IMR-90 (cell line): ENCODE results near the gene TRIP11. TPM values are rescaled to one million over a fixed set of nuclear protein-coding genes. Genes with fewer than 3 reads are reported as not detected.

Source experiments
- ATAC-seq: fragments of 200-7000 bp; cut with Tn5 transposase; 2 replicates; pipeline ENCODE4 v1.9.1; 2020; ENCODE audit warnings: low read depth, mild to moderate bottlenecking, moderate library complexity
- BruUV-seq: library from RNA; stranded (reverse); fragments of 400-500 nt; replicated peaks from 2 replicates; lab custom pipeline; 2021; lab: Mats Ljungman, UMichigan
- CTCF ChIA-PET: fragments of 300-600 bp; formaldehyde crosslinking; extraction: SDS; loops from one replicate; lab custom pipeline; 2021; ENCODE audit warnings: antibody characterized with exemption; lab: Yijun Ruan, JAX
- POLR2A ChIA-PET: fragments of 300-600 bp; sonication (Branson Sonifier 250); formaldehyde crosslinking; loops from one replicate; lab custom pipeline; 2022; ENCODE audit warnings: antibody characterized with exemption; ENCODE audit not compliant: unreplicated experiment; lab: Charles Lee
- DNase-seq: peaks from one replicate; pipeline ENCODE4 v3.0.0; 2013
- H2AFZ ChIP-seq: replicated peaks from 2 replicates; pipeline ENCODE3; 2013; ENCODE audit warnings: low read length, mild to moderate bottlenecking; ENCODE audit not compliant: poor library complexity
- H2AK5ac ChIP-seq: 2 replicates; pipeline ENCODE4 v1.6.1; 2013; ENCODE audit warnings: low read depth, low read length, inconsistent platforms
- H2AK9ac ChIP-seq: replicated peaks from 2 replicates; pipeline ENCODE3; 2013; ENCODE audit warnings: mild to moderate bottlenecking, low read depth, low read length, moderate library complexity; ENCODE audit not compliant: poor library complexity
- H2BK120ac ChIP-seq: 2 replicates; pipeline ENCODE4 v1.6.1; 2013; ENCODE audit warnings: low read depth, low read length, inconsistent platforms
- H2BK15ac ChIP-seq: 3 replicates; pipeline ENCODE4 v1.6.1; 2013; ENCODE audit warnings: low read depth, low read length, inconsistent platforms
- H2BK20ac ChIP-seq: 2 replicates; pipeline ENCODE4 v1.6.1; 2013; ENCODE audit warnings: low read depth, mild to moderate bottlenecking, inconsistent platforms, low read length, moderate library complexity
- H2BK5ac ChIP-seq: 2 replicates; pipeline ENCODE4 v1.6.1; 2013; ENCODE audit warnings: mild to moderate bottlenecking, low read depth, low read length, inconsistent platforms; ENCODE audit not compliant: poor library complexity, severe bottlenecking
- H3K14ac ChIP-seq: replicated peaks from 2 replicates; pipeline ENCODE4 v1.6.1; 2013; ENCODE audit warnings: low read depth, low read length, inconsistent platforms
- H3K18ac ChIP-seq: 2 replicates; pipeline ENCODE4 v1.6.1; 2013; ENCODE audit warnings: low read depth, low read length, control low read depth
- H3K23ac ChIP-seq: 2 replicates; pipeline ENCODE4 v1.6.1; 2013; ENCODE audit warnings: low read depth, low read length, inconsistent platforms
- H3K27ac ChIP-seq: 2 replicates; pipeline ENCODE4 v1.5.1; 2013; ENCODE audit warnings: mild to moderate bottlenecking, control low read depth, low read length; ENCODE audit not compliant: insufficient read depth
- H3K27me3 ChIP-seq: 2 replicates; pipeline ENCODE4 v1.6.1; 2013; ENCODE audit warnings: low read length; ENCODE audit not compliant: control insufficient read depth, insufficient read depth
- H3K36me3 ChIP-seq: 2 replicates; pipeline ENCODE4 v1.6.1; 2013; ENCODE audit warnings: low read length, mixed read lengths; ENCODE audit not compliant: control insufficient read depth, insufficient read depth
- H3K4ac ChIP-seq: 2 replicates; pipeline ENCODE4 v1.6.1; 2013; ENCODE audit warnings: low read depth, low read length, inconsistent platforms
- H3K4me1 ChIP-seq: 2 replicates; pipeline ENCODE4 v1.6.1; 2013; ENCODE audit warnings: low read length, mixed read lengths; ENCODE audit not compliant: control insufficient read depth, insufficient read depth
- H3K4me2 ChIP-seq: 2 replicates; pipeline ENCODE4 v1.6.1; 2013; ENCODE audit warnings: low read depth, mild to moderate bottlenecking, control low read depth, low read length, moderate library complexity
- H3K4me3 ChIP-seq: 2 replicates; pipeline ENCODE4 v1.5.1; 2013; ENCODE audit warnings: low read depth, mild to moderate bottlenecking, control low read depth, low read length, moderate library complexity; ENCODE audit not compliant: insufficient read depth
- H3K56ac ChIP-seq: 2 replicates; pipeline ENCODE4 v1.6.1; 2013; ENCODE audit warnings: low read length, inconsistent platforms; ENCODE audit not compliant: insufficient read depth; ENCODE audit errors: extremely low read depth
- H3K79me1 ChIP-seq, 2 experiments: 2 replicates each; pipeline ENCODE4 v1.6.1; 2013; ENCODE audit warnings: low read length in 2 of 2, inconsistent platforms in 1 of 2, low read depth in 1 of 2
- H3K9ac ChIP-seq: 2 replicates; pipeline ENCODE4 v1.6.1; 2013; ENCODE audit warnings: low read depth, low read length, control low read depth
- H3K9me1 ChIP-seq: 2 replicates; pipeline ENCODE4 v1.6.1; 2013; ENCODE audit warnings: low read length, inconsistent platforms; ENCODE audit not compliant: insufficient read depth
- H3K9me3 ChIP-seq: 2 replicates; pipeline ENCODE4 v1.6.1; 2013; ENCODE audit warnings: low read length; ENCODE audit not compliant: control insufficient read depth, insufficient read depth
- H4K20me1 ChIP-seq: 2 replicates; pipeline ENCODE4 v1.6.1; 2013; ENCODE audit warnings: low read length, inconsistent platforms; ENCODE audit not compliant: insufficient read depth
- H4K5ac ChIP-seq: 2 replicates; pipeline ENCODE4 v1.6.1; 2013; ENCODE audit warnings: mild to moderate bottlenecking, low read depth, low read length, control low read depth
- H4K8ac ChIP-seq, 2 experiments: 2 replicates each; pipeline ENCODE4 v1.6.1; 2013; ENCODE audit warnings: low read depth in 2 of 2, low read length in 2 of 2, control low read depth in 1 of 2, inconsistent platforms in 1 of 2
- H4K91ac ChIP-seq: 2 replicates; pipeline ENCODE4 v1.6.1; 2013; ENCODE audit warnings: low read depth, low read length, inconsistent platforms; ENCODE audit not compliant: insufficient read depth
- BHLHE40 ChIP-seq: fragments of 150-350 bp; IDR thresholded peaks from 2 replicates; pipeline ENCODE4 v1.6.1; 2016; ENCODE audit warnings: mild to moderate bottlenecking, low read depth, low read length
- CEBPB ChIP-seq: IDR thresholded peaks from 2 replicates; pipeline ENCODE4 v1.6.1; 2012; ENCODE audit warnings: low read depth, low read length, improper control_type of control experiment
- CHD1 ChIP-seq: IDR thresholded peaks from 2 replicates; pipeline ENCODE4 v1.6.1; 2012; ENCODE audit warnings: low read depth, low read length, improper control_type of control experiment
- FOS ChIP-seq: fragments of 150-350 bp; IDR thresholded peaks from 2 replicates; pipeline ENCODE4 v1.6.1; 2016; ENCODE audit warnings: low read depth, low read length
- MAFK ChIP-seq: IDR thresholded peaks from 2 replicates; pipeline ENCODE4 v1.6.1; 2012; ENCODE audit warnings: low read depth, low read length, improper control_type of control experiment
- MXI1 ChIP-seq: IDR thresholded peaks from 2 replicates; pipeline ENCODE4 v1.6.1; 2012; ENCODE audit warnings: low read depth, mild to moderate bottlenecking, low read length, moderate library complexity, borderline replicate concordance
- NFE2L2 ChIP-seq: fragments of 150-350 bp; IDR thresholded peaks from 2 replicates; pipeline ENCODE4 v1.6.1; 2016; ENCODE audit warnings: low read depth, mild to moderate bottlenecking, low read length
- POLR2A ChIP-seq: IDR thresholded peaks from 2 replicates; pipeline ENCODE4 v1.6.1; 2012; ENCODE audit warnings: mild to moderate bottlenecking, low read depth, low read length
- RAD21 ChIP-seq: IDR thresholded peaks from 2 replicates; pipeline ENCODE4 v1.6.1; 2012; ENCODE audit warnings: low read length, improper control_type of control experiment
- RCOR1 ChIP-seq: IDR thresholded peaks from 2 replicates; pipeline ENCODE4 v1.6.1; 2012; ENCODE audit warnings: mild to moderate bottlenecking, low read length, improper control_type of control experiment; ENCODE audit not compliant: insufficient replicate concordance
- RFX5 ChIP-seq: IDR thresholded peaks from 2 replicates; pipeline ENCODE4 v1.8.0; 2012; ENCODE audit warnings: low read depth, mild to moderate bottlenecking, low read length, moderate library complexity
- WGBS, 2 experiments: methylation state at CpG; one replicate each; pipeline versions ENCODE4 v1.1.5 to v1.1.7; 2013; ENCODE audit warnings: missing lambda C conversion rate in 2 of 2; ENCODE audit not compliant: insufficient read length in 1 of 2; ENCODE audit errors: extremely low coverage in 2 of 2; 5-methylcytosine and 5-hydroxymethylcytosine counted together
- dilution Hi-C: fragments of 300-500 bp; cut with HindIII; formaldehyde crosslinking; loops from one replicate; pipeline ENCODE4 v1.14.3; 2018; ENCODE audit warnings: low sequenced_read_pairs; ENCODE audit not compliant: unreplicated experiment
- in situ Hi-C: fragments of 300-500 bp; cut with MboI; formaldehyde crosslinking; loops from 3 replicates; pipeline ENCODE4 v1.14.3; 2019; ENCODE audit warnings: low sequenced_read_pairs, inconsistent platforms, mixed read lengths
- intact Hi-C: fragments of 100-400 bp; cut with micrococcal nuclease; formaldehyde crosslinking; loops from 2 replicates; pipeline ENCODE4 v1.10.0; 2022
- polyA plus RNA-seq, 3 experiments: library from polyadenylated mRNA; depleted of rRNA; stranded (reverse); fragments of >200 nt; gene quantifications; 2 replicates each; pipeline ENCODE4 v1.2.3, GENCODE V29; 2012; ENCODE audit warnings: low replicate concordance in 1 of 3
- total RNA-seq: library from RNA; depleted of rRNA; stranded (reverse); fragments of >200 nt; gene quantifications from 2 replicates; pipeline ENCODE4 v1.2.3, GENCODE V29; 2012
- TF ChIP-seq, protein P1 (sequence below): conservative IDR thresholded peaks from 2 replicates; pipeline ENCODE4 v1.5.1; 2012; ENCODE audit warnings: mild to moderate bottlenecking, low read depth, low read length, improper control_type of control experiment
- TF ChIP-seq, protein P2 (sequence below): fragments of 150-350 bp; IDR thresholded peaks from 2 replicates; pipeline ENCODE4 v1.6.1; 2016; ENCODE audit warnings: low read depth, mild to moderate bottlenecking, low read length, moderate library complexity, borderline replicate concordance

Gene TRIP11
- total and polyA plus RNA-seq, 2 of the 4 experiments (the other 2 are of a cell fraction) = 6.8 to 83.5 TPM

DNA sequence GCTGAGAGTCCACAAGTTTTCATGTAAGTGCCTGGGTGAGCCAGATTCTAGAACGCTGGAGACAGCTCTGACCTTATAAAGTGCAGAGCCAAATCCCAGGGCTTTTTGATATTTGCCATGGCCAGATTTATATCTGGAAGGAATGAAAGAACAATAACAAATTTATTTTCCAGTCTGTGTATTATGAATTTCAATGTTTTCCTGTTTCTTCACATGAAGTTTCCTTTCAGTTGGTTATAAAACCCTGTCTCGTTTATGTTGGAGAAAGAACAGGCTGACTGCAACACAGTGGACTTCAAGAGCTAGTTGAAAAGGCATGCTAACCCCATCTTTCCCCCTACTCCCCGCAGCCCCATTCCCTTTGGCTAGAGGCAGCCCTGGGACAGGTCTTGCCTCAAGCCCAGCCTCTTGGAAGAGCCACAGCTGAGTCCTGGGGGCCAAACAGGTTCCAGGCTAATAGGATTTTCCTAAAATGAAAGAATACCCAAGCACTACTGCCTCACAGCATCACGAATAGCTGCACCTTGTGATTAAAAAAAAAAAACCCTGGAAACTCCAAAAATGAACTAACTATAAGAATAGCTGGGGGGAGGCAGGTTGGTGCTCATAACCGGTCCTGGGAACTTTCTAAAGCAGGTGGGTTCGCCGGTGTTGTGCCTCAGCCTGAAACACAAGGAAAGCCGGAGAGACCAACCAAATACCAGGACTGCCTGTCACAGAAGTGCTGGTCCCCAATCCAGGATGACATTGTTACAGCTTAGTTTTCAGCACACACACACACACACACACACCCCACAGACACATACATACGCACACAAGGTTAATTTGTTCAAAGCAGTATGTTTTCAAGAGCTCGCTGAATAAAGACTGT is 93.9 kb downstream of the TRIP11 start:
- BruUV-seq = no TSS peak
- Histone ChIP-seq H2AK9ac (peak overlapping the region; percentile 92), H3K36me3 (peaks cover 11% of the 10 kb centered on the region; the same call in 1 of the 2 replicates), H3K27ac (peak overlapping the region; percentile 91; the same call in 1 of the 2 replicates), H4K8ac (peak overlapping the region; percentile 36 to 58; a peak in 1 of 4 replicates), H2BK5ac (peak overlapping the region; percentile 86), H3K4me3 (peak overlapping the region; percentile 72), H2BK20ac (peak overlapping the region; percentile 53; the same call in 1 of the 2 replicates), H3K23ac (peak overlapping the region; percentile 76), H3K27me3 (no peaks in the 10 kb centered on the region), H3K56ac (peak overlapping the region; percentile 83; the same call in 1 of the 2 replicates), H3K18ac (peak overlapping the region; percentile 75), H3K9ac (peak overlapping the region; percentile 89), H4K91ac (peak overlapping the region; percentile 72), H4K5ac (peak overlapping the region; percentile 7; the same call in 1 of the 2 replicates), H3K4me1 (peaks cover 6% of the 10 kb centered on the region), H3K9me1 (peaks cover 5% of the 10 kb centered on the region), H3K9me3 (no peaks in the 10 kb centered on the region), H2BK120ac (peak overlapping the region; percentile 65), H3K79me1 (peaks cover 17 to 42% of the 10 kb centered on the region in 2 experiments), H2AFZ (peak overlapping the region; percentile 69), H4K20me1 (peaks cover 23% of the 10 kb centered on the region), H3K4ac (peak overlapping the region; percentile 86), H3K14ac (peak overlapping the region; percentile 89), H2BK15ac (peak overlapping the region; percentile 90; the same call in 2 of the 3 replicates), H2AK5ac (peak overlapping the region; percentile 63; the same call in 1 of the 2 replicates), H3K4me2 (peak overlapping the region; percentile 87)
- POLR2A ChIA-PET = interaction anchor here (0.7 kb wide), 1 partner anchor 177 kb away, joined by 15 read pairs; no protein-coding TSS in a partner anchor
- intact Hi-C loops = loop anchor here (5.0 to 10.0 kb wide), 2 partner anchors 159 to 434 kb away; partner anchors contain the start of genes ATXN3 and PPP4R3A
- dilution Hi-C loops = no loop called here
- 40% methylated on average over 3 of the region's 10 CpGs; no CpG with 5 or more reads in 1 of the 2 experiments for WGBS, 2 experiments
- in situ Hi-C loops = no loop called here
- ATAC-seq (no peak), DNase-seq (no peak)
- CTCF ChIA-PET = interaction anchor here (0.5 to 3.4 kb wide), 5 partner anchors 16 to 51 kb away, joined by 3 to 19 read pairs (median 4); no protein-coding TSS in a partner anchor
- no peak for TF ChIP-seq MAFK
- no peak for TF ChIP-seq RAD21
- TF ChIP-seq BHLHE40 = no peak
- TF ChIP-seq NFE2L2 = no peak
- no peak for TF ChIP-seq CEBPB
- TF ChIP-seq CHD1 = no peak
- TF ChIP-seq, protein P1, sequence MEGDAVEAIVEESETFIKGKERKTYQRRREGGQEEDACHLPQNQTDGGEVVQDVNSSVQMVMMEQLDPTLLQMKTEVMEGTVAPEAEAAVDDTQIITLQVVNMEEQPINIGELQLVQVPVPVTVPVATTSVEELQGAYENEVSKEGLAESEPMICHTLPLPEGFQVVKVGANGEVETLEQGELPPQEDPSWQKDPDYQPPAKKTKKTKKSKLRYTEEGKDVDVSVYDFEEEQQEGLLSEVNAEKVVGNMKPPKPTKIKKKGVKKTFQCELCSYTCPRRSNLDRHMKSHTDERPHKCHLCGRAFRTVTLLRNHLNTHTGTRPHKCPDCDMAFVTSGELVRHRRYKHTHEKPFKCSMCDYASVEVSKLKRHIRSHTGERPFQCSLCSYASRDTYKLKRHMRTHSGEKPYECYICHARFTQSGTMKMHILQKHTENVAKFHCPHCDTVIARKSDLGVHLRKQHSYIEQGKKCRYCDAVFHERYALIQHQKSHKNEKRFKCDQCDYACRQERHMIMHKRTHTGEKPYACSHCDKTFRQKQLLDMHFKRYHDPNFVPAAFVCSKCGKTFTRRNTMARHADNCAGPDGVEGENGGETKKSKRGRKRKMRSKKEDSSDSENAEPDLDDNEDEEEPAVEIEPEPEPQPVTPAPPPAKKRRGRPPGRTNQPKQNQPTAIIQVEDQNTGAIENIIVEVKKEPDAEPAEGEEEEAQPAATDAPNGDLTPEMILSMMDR = no peak
- TF ChIP-seq FOS = no peak
- TF ChIP-seq MXI1 = no peak
- TF ChIP-seq, protein P2, sequence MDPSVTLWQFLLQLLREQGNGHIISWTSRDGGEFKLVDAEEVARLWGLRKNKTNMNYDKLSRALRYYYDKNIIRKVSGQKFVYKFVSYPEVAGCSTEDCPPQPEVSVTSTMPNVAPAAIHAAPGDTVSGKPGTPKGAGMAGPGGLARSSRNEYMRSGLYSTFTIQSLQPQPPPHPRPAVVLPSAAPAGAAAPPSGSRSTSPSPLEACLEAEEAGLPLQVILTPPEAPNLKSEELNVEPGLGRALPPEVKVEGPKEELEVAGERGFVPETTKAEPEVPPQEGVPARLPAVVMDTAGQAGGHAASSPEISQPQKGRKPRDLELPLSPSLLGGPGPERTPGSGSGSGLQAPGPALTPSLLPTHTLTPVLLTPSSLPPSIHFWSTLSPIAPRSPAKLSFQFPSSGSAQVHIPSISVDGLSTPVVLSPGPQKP = no peak
- TF ChIP-seq RCOR1 = no peak
- no peak for TF ChIP-seq POLR2A
- no peak for TF ChIP-seq RFX5
